Neural progenitor cell (in vitro differentiated cells): ENCODE data around the gene ENTPD5. TPM values are rescaled to one million over a fixed set of nuclear protein-coding genes. Genes with fewer than 3 reads are reported as not detected.

ENCODE experiments used
- DNase-seq: peaks from one replicate; pipeline ENCODE4 v3.0.0-alpha.2; 2016; ENCODE audit warnings: low spot score
- H2AFZ ChIP-seq: fragments of 200-600 bp; sonication (generic); replicated peaks from 2 replicates; pipeline ENCODE4 v1.6.1; 2016; ENCODE audit warnings: antibody characterized with exemption
- H3F3A ChIP-seq: fragments of 200-600 bp; sonication (generic); 2 replicates; pipeline ENCODE4 v1.6.1; 2016; ENCODE audit warnings: antibody characterized with exemption, low read depth
- H3K27ac ChIP-seq: fragments of 200-600 bp; sonication (generic); 2 replicates; pipeline ENCODE4 v1.5.1; 2016; ENCODE audit warnings: mild to moderate bottlenecking
- H3K27me3 ChIP-seq: fragments of 200-600 bp; sonication (generic); 2 replicates; pipeline ENCODE4 v1.6.1; 2016; ENCODE audit warnings: mild to moderate bottlenecking, moderate library complexity
- H3K36me3 ChIP-seq: fragments of 200-600 bp; sonication (generic); 2 replicates; pipeline ENCODE4 v1.5.1; 2016
- H3K4me1 ChIP-seq: fragments of 200-600 bp; sonication (generic); 2 replicates; pipeline ENCODE4 v1.6.1; 2016; ENCODE audit warnings: mixed run types
- H3K4me2 ChIP-seq: fragments of 200-600 bp; sonication (generic); 2 replicates; pipeline ENCODE4 v1.6.1; 2016
- H3K4me3 ChIP-seq: fragments of 200-600 bp; sonication (generic); 2 replicates; pipeline ENCODE4 v1.5.1; 2016
- H3K79me2 ChIP-seq: fragments of 200-600 bp; sonication (generic); 2 replicates; pipeline ENCODE4 v1.6.1; 2016; ENCODE audit warnings: low read depth
- H3K9ac ChIP-seq: fragments of 200-600 bp; sonication (generic); 2 replicates; pipeline ENCODE4 v1.6.1; 2016
- H3K9me3 ChIP-seq: fragments of 200-600 bp; sonication (generic); 2 replicates; pipeline ENCODE4 v1.5.1; 2016; ENCODE audit warnings: low read depth
- H4K20me1 ChIP-seq: fragments of 200-600 bp; sonication (generic); 2 replicates; pipeline ENCODE4 v1.6.1; 2016; ENCODE audit warnings: low read depth
- H3K27ac Mint-ChIP-seq: 3 replicates; pipeline ENCODE4 v1.8.0; 2021; ENCODE audit warnings: mixed read lengths
- H3K27me3 Mint-ChIP-seq: 2 replicates; pipeline ENCODE4 v1.8.0; 2022; ENCODE audit warnings: low read depth, mild to moderate bottlenecking, inconsistent platforms, moderate library complexity, mixed read lengths; ENCODE audit not compliant: insufficient read depth
- H3K36me3 Mint-ChIP-seq: 3 replicates; pipeline ENCODE4 v1.8.0; 2021; ENCODE audit warnings: mixed read lengths
- H3K4me1 Mint-ChIP-seq: 3 replicates; pipeline ENCODE4 v1.8.0; 2021; ENCODE audit warnings: mixed read lengths
- H3K4me3 Mint-ChIP-seq: 3 replicates; pipeline ENCODE4 v1.8.0; 2021; ENCODE audit warnings: mild to moderate bottlenecking, moderate library complexity, mixed read lengths
- H3K9me3 Mint-ChIP-seq: 3 replicates; pipeline ENCODE4 v1.8.0; 2020; ENCODE audit warnings: mixed read lengths
- EZH2 ChIP-seq: fragments of 200-600 bp; sonication (generic); IDR thresholded peaks from 2 replicates; pipeline ENCODE4 v1.6.1; 2017; ENCODE audit warnings: antibody characterized with exemption, mild to moderate bottlenecking, moderate library complexity
- EZH2phosphoT487 ChIP-seq: fragments of 200-600 bp; sonication (generic); IDR thresholded peaks from 2 replicates; pipeline ENCODE4 v1.6.1; 2017; ENCODE audit warnings: antibody characterized with exemption
- total RNA-seq: library from RNA; depleted of rRNA; stranded (reverse); fragments of >200 nt; gene quantifications from 2 replicates; pipeline ENCODE4 v1.2.3, GENCODE V29; 2015; ENCODE audit warnings: low replicate concordance
- TF ChIP-seq, protein P1 (sequence below): fragments of 200-600 bp; sonication (generic); IDR thresholded peaks from 2 replicates; pipeline ENCODE4 v1.5.1; 2017; ENCODE audit warnings: antibody characterized with exemption, mild to moderate bottlenecking

Gene ENTPD5
- total RNA-seq, 1 donor from 2014 or later, result 13.4 TPM

- Mint-ChIP-seq H3K27me3 (peaks cover 14% of the 10 kb centered on the region), H3K9me3 (no peaks in the 10 kb centered on the region), H3K27ac (no peak overlapping the region), H3K4me1 (peaks cover 12% of the 10 kb centered on the region), H3K4me3 (no peak overlapping the region), H3K36me3 (peaks cover 8% of the 10 kb centered on the region)
- H2AFZ ChIP-seq, result no peak overlapping the region
- no peak for DNase-seq
- no peak for TF ChIP-seq EZH2
- TF ChIP-seq, protein P1, sequence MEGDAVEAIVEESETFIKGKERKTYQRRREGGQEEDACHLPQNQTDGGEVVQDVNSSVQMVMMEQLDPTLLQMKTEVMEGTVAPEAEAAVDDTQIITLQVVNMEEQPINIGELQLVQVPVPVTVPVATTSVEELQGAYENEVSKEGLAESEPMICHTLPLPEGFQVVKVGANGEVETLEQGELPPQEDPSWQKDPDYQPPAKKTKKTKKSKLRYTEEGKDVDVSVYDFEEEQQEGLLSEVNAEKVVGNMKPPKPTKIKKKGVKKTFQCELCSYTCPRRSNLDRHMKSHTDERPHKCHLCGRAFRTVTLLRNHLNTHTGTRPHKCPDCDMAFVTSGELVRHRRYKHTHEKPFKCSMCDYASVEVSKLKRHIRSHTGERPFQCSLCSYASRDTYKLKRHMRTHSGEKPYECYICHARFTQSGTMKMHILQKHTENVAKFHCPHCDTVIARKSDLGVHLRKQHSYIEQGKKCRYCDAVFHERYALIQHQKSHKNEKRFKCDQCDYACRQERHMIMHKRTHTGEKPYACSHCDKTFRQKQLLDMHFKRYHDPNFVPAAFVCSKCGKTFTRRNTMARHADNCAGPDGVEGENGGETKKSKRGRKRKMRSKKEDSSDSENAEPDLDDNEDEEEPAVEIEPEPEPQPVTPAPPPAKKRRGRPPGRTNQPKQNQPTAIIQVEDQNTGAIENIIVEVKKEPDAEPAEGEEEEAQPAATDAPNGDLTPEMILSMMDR, result no peak
- no peak for TF ChIP-seq EZH2phosphoT487
- no peak overlapping the region for H3K27ac ChIP-seq
- no peaks in the 10 kb centered on the region for H3K27me3 ChIP-seq
- H3K79me2 ChIP-seq, result peaks cover 6% of the 10 kb centered on the region
- no peak overlapping the region for H3K9ac ChIP-seq
- H3K9me3 ChIP-seq, result no peaks in the 10 kb centered on the region
- H3K4me2 ChIP-seq, result no peak overlapping the region
- H3F3A ChIP-seq, result peaks cover 21% of the 10 kb centered on the region
- H3K4me1 ChIP-seq, result no peaks in the 10 kb centered on the region
- no peak overlapping the region for H3K4me3 ChIP-seq
- no peaks in the 10 kb centered on the region for H4K20me1 ChIP-seq
- no peaks in the 10 kb centered on the region for H3K36me3 ChIP-seq
Measured at GRCh38 chr14:73953731-73954130, 65.4 kb downstream of the ENTPD5 start.

DNA sequence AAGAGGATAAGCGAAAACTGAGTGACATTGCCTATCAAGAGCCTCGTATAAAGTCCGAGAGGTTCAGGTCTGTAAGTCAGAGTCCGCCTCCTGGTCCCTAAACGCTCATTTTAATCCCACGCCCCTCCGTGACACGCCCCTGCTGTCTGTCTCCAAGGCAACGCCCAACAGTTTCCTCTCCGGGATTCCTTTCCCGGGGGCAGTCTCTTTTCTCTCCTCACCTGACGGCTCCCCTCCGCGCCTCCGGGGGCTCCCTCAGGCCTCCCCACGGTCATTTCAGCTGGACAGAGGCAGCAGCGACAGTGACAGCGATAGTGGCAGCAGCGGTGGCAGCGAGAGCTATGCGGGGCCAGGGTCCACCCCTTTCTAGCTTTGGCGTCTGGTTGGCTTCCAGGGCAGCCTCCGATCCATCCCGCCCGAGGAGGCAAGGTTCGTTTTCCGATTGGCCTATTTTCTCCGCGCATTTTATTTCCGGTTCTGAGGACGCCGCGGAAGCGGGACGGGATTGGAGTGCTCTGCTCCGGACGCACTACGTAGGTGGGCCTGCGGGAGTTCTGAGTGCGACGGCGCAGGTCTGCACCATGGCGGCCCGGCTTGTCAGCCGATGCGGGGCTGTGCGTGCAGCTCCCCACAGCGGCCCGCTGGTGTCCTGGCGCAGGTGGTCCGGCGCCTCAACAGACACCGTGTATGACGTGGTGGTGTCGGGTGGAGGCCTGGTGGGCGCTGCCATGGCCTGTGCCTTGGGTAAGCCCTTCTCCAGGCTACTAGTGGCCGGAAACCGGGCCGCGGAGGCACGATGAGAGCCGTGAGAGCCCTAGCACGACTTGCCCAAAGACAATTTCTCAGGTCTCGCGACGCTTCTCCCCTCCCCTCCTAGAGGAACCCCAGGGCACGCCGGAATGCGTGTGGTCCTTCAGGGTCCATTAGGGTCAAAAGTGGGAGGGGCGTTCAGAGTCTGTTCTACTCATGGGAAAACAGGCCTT, 69.0 kb downstream of the ENTPD5 start, which contains the start of the genes COQ6 and FAM161B:
Gene COQ6, plus strand, starts transcription at position 551 of the 983 bp plus-strand sequence. Its CDS starts 31 bp downstream, at position 582.
Gene FAM161B, minus strand, starts transcription at position 343 of the 983 bp plus-strand sequence. Its CDS starts 68 bp downstream, at position 275.
- peaks cover 4% of the 10 kb centered on the region for H3K36me3 Mint-ChIP-seq
- no peaks in the 10 kb centered on the region for H3K4me1 ChIP-seq
- H3K27me3 Mint-ChIP-seq, result peaks cover 16% of the 10 kb centered on the region
- TF ChIP-seq EZH2 (peak; percentile 51), EZH2phosphoT487 (no peak)
- TF ChIP-seq, protein P1, result peak; percentile 30
- H3K9me3 Mint-ChIP-seq, result no peaks in the 10 kb centered on the region
- H3K27ac ChIP-seq, result peak within 1 kb of the TSS; percentile 93
- no peaks in the 10 kb centered on the region for H3K27me3 ChIP-seq
- peak within 1 kb of the TSS; percentile 90 for H2AFZ ChIP-seq
- peaks cover 12% of the 10 kb centered on the region for H3K4me1 Mint-ChIP-seq
- peak within 1 kb of the TSS; percentile 76 for H3K4me2 ChIP-seq
- peak within 1 kb of the TSS; percentile 47 for H3K9ac ChIP-seq
- no peaks in the 10 kb centered on the region for H4K20me1 ChIP-seq
- DNase-seq, result peak; percentile 97
- no peaks in the 10 kb centered on the region for H3K9me3 ChIP-seq
- H3F3A ChIP-seq, result peaks cover 21% of the 10 kb centered on the region
- no peaks in the 10 kb centered on the region for H3K36me3 ChIP-seq
- H3K27ac Mint-ChIP-seq, result peak within 1 kb of the TSS; percentile 63
- H3K4me3 ChIP-seq, result peak within 1 kb of the TSS; percentile 73
- peaks cover 6% of the 10 kb centered on the region for H3K79me2 ChIP-seq
- peak within 1 kb of the TSS; percentile 96 for H3K4me3 Mint-ChIP-seq

DNA sequence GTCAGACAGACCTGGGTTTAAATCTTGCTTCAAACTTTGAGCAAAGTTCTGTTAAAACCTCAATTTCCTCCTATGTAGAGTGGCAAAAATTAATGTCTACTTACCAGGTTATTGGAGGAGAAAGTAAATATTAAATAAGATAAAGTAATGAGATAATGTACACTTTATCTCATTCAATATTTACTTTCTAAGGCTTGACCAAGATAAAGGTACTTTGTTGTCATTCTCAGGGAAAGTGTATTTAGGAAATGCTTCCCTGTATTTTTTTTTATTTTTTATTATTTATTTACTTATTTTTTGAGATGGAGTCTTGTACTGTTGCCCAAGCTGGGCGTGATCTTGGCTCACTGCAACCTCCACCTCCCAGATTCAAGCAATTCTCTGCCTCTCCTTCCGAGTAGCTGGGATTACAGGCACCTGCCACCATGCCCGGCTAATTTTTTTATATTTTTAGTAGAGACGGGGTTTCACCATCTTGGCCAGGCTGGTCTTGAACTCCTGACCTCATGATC, 73.9 kb downstream of the ENTPD5 start:
- Histone ChIP-seq H3F3A (peaks cover 10% of the 10 kb centered on the region), H3K79me2 (no peaks in the 10 kb centered on the region), H3K27ac (no peak overlapping the region), H4K20me1 (no peaks in the 10 kb centered on the region), H3K4me2 (no peak overlapping the region), H3K36me3 (no peaks in the 10 kb centered on the region), H3K4me1 (no peaks in the 10 kb centered on the region), H2AFZ (no peak overlapping the region), H3K9ac (no peak overlapping the region), H3K4me3 (no peak overlapping the region), H3K9me3 (no peaks in the 10 kb centered on the region), H3K27me3 (no peaks in the 10 kb centered on the region)
- no peak for DNase-seq
- Mint-ChIP-seq H3K27ac (no peak overlapping the region), H3K9me3 (no peaks in the 10 kb centered on the region), H3K4me1 (no peaks in the 10 kb centered on the region), H3K4me3 (no peak overlapping the region), H3K27me3 (peaks cover 11% of the 10 kb centered on the region), H3K36me3 (no peaks in the 10 kb centered on the region)
- TF ChIP-seq EZH2 (no peak), EZH2phosphoT487 (no peak)
- TF ChIP-seq, protein P1, result no peak
